Tibial nerve (tissue), 4 donors: ENCODE results near the gene GARRE1. TPM values are rescaled to one million over a fixed set of nuclear protein-coding genes. Genes with fewer than 3 reads are reported as not detected.

ENCODE experiments used
- DNase-seq, 2 donors: peaks; one replicate each; pipeline ENCODE4 v3.0.0-alpha.2; 2019; ENCODE audit warnings: low spot score in 2 of 2
- H3K27ac ChIP-seq, 4 donors: fragments of 200-600 bp; sonication (generic) in 3 of 4; one replicate each; pipeline ENCODE4 v1.5.1; 2017 to 2019; ENCODE audit warnings: mild to moderate bottlenecking in 1 of 4
- H3K27me3 ChIP-seq, 2 donors: fragments of 200-600 bp; sonication (generic) in 1 of 2; one replicate each; pipeline versions ENCODE4 v1.5.1 to v1.6.0; 2017 to 2019
- H3K36me3 ChIP-seq, 3 donors: fragments of 200-600 bp; sonication (generic); one replicate each; pipeline ENCODE4 v1.5.1; 2018 to 2019
- H3K4me1 ChIP-seq, 4 donors: fragments of 200-600 bp; sonication (generic) in 3 of 4; one replicate each; pipeline ENCODE4 v1.5.1; 2017 to 2019
- H3K4me3 ChIP-seq, 4 donors: fragments of 200-600 bp; sonication (generic) in 3 of 4; one replicate each; pipeline ENCODE4 v1.5.1; 2017 to 2019; ENCODE audit warnings: mild to moderate bottlenecking in 1 of 4, moderate library complexity in 1 of 4
- H3K9me3 ChIP-seq, 4 donors: fragments of 200-600 bp; sonication (generic) in 3 of 4; one replicate each; pipeline ENCODE4 v1.5.1; 2017 to 2019
- EP300 ChIP-seq, 2 donors: sonication (generic); formaldehyde crosslinking; IDR thresholded peaks; one replicate each; pipeline ENCODE4 v1.6.1; 2017; ENCODE audit warnings: antibody characterized with exemption in 2 of 2, mild to moderate bottlenecking in 1 of 2
- POLR2A ChIP-seq, 2 donors: fragments of 450-650 bp; IDR thresholded peaks; one replicate each; pipeline ENCODE4 v1.6.1; 2017; ENCODE audit warnings: antibody characterized with exemption in 2 of 2, mild to moderate bottlenecking in 2 of 2, moderate library complexity in 2 of 2
- WGBS, 2 donors: methylation state at CpG; one replicate each; pipeline ENCODE4 v1.1.5; 2018; 5-methylcytosine and 5-hydroxymethylcytosine counted together
- total RNA-seq, 4 donors: library from RNA; depleted of rRNA; stranded (reverse); fragments of >200 nt; gene quantifications; one replicate each; pipeline ENCODE4 v1.1.0, GENCODE V29; 2016
- TF ChIP-seq, protein P1 (sequence below), 5 experiments: fragments of 200-600 bp in 3 of 5; fragments of 450-650 bp in 2 of 5; sonication (generic) in 3 of 5; IDR thresholded peaks; one replicate each; pipeline ENCODE4 v1.5.1; 2016 to 2019; ENCODE audit warnings: antibody characterized with exemption in 5 of 5, mild to moderate bottlenecking in 3 of 5, moderate library complexity in 2 of 5

The GARRE1 gene
- total RNA-seq, 4 donors from 2014 or later: 21.6 to 35.4 (median 30.9) TPM

DNA sequence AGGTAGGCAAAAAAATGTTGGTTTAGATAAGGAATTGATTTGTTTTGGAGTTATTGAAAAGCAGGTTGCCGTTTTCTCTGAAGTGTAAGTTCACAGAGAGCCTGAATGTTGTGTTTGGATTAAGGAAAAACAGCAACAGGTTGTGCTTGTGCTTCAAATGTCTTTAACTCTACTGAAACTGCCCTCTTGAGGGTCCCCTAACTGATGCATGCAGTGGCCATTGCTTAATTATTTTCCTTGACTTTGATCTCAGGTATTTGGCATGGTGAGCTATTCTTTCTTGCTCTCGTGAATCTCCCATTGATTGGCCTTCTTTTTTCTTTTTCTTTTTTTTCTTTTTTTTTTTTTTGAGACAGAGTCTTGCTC lies 3.2 kb downstream of the GARRE1 start:
- Histone ChIP-seq H3K36me3 (no peaks in the 10 kb centered on the region), H3K27ac (peak overlapping the region in 1 of 4 donors; percentile 10), H3K4me1 (peaks cover 0 to 57% (median 16%) of the 10 kb centered on the region in 4 donors), H3K27me3 (no peaks in the 10 kb centered on the region), H3K9me3 (no peaks in the 10 kb centered on the region), H3K4me3 (no peak overlapping the region)
- no peak for TF ChIP-seq EP300 (IDR thresholded peaks at IDR 0.05)
- no peak for TF ChIP-seq POLR2A (IDR thresholded peaks at IDR 0.05)
- TF ChIP-seq, protein P1, sequence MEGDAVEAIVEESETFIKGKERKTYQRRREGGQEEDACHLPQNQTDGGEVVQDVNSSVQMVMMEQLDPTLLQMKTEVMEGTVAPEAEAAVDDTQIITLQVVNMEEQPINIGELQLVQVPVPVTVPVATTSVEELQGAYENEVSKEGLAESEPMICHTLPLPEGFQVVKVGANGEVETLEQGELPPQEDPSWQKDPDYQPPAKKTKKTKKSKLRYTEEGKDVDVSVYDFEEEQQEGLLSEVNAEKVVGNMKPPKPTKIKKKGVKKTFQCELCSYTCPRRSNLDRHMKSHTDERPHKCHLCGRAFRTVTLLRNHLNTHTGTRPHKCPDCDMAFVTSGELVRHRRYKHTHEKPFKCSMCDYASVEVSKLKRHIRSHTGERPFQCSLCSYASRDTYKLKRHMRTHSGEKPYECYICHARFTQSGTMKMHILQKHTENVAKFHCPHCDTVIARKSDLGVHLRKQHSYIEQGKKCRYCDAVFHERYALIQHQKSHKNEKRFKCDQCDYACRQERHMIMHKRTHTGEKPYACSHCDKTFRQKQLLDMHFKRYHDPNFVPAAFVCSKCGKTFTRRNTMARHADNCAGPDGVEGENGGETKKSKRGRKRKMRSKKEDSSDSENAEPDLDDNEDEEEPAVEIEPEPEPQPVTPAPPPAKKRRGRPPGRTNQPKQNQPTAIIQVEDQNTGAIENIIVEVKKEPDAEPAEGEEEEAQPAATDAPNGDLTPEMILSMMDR (IDR thresholded peaks at IDR 0.05): no peak
- DNase-seq: no peak
- WGBS, 2 donors: 67 to 69% methylated on average over 2 of the region's 2 CpGs

DNA sequence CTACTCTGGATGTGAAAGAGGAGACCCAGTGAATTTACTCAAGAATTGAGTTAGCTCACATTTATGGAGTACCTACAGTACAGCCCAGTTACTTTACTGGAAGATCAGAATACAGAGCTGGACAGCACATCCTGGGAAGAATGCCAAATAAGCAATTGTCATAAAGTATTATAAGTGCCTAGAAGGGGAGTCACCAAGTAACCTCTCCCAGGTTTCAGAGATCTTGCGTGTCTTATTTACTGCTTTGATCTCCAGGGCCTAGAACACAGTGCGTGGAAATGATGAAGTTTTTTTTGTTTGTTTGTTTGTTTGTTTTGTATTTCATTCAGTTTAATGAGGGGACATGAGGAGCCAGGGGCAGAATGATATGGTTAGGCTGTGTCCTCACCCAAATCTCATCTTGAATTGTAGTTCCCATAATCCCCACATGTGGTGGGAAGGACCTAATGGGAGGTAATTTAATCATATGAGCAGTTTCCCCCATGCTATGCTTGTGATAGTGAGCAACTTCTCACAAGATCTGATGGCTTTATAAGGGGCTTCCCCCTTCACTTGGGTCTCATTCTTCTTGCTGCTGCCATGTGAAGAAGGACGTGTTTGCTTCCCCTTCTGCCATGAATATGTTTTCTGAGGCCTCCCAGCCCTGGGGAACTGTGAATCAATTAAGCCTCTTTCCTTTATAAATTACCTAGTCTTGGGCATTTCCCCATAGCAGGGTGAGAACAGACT lies 5.2 kb downstream of the GARRE1 start:
- no peaks in the 10 kb centered on the region for H3K9me3 ChIP-seq
- DNase-seq: no peak
- no peaks in the 10 kb centered on the region for H3K36me3 ChIP-seq
- no peak overlapping the region for H3K4me3 ChIP-seq
- H3K27ac ChIP-seq: no peak overlapping the region
- H3K4me1 ChIP-seq: peaks cover 0 to 49% (median 16%) of the 10 kb centered on the region in 4 donors
- H3K27me3 ChIP-seq: no peaks in the 10 kb centered on the region
- TF ChIP-seq POLR2A (IDR thresholded peaks at IDR 0.05): no peak
- TF ChIP-seq, protein P1 (IDR thresholded peaks at IDR 0.05): no peak
- TF ChIP-seq EP300 (IDR thresholded peaks at IDR 0.05): no peak
- 69 to 77% methylated on average over 3 of the region's 3 CpGs for WGBS, 2 donors

DNA sequence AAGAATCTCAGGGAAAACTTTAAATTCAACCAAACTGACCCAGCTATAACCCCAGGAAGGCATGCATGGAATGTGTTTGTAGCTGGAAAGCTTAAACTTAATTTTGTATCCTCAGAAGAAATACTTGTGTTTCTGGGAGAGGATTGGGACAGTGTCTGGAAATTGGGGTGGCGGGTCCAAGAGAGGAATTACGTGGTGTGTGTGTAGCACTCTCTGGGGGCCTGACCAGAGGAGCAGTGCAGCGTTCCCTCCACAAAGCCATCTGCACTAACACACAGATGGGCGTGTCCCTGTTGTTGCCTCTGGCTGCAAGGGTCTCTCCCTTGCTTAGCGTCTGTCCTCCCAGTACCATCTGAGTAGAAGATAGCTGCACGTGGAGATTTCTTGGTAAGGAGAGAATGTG lies 6.4 kb downstream of the GARRE1 start:
- no peak for TF ChIP-seq POLR2A (IDR thresholded peaks at IDR 0.05)
- peaks cover 0 to 49% (median 15%) of the 10 kb centered on the region in 4 donors for H3K4me1 ChIP-seq
- peaks cover 0 to 3% (median 0%) of the 10 kb centered on the region in 3 donors for H3K36me3 ChIP-seq
- H3K4me3 ChIP-seq: no peak overlapping the region
- no peaks in the 10 kb centered on the region for H3K9me3 ChIP-seq
- no peaks in the 10 kb centered on the region for H3K27me3 ChIP-seq
- H3K27ac ChIP-seq: no peak overlapping the region
- DNase-seq: no peak
- WGBS, 2 donors: 13 to 23% methylated on average over 6 of the region's 6 CpGs

GRCh38 chr19:34261334-34262109 lies 7.2 kb downstream of the GARRE1 start:
- Histone ChIP-seq H3K36me3 (peaks cover 0 to 7% (median 0%) of the 10 kb centered on the region in 3 donors), H3K27me3 (no peaks in the 10 kb centered on the region), H3K27ac (no peak overlapping the region), H3K4me1 (peaks cover 0 to 44% (median 12%) of the 10 kb centered on the region in 4 donors), H3K4me3 (no peak overlapping the region), H3K9me3 (no peaks in the 10 kb centered on the region)
- 78 to 80% methylated on average over 6 of the region's 6 CpGs for WGBS, 2 donors
- TF ChIP-seq EP300 (IDR thresholded peaks at IDR 0.05) (no peak), POLR2A (IDR thresholded peaks at IDR 0.05) (no peak)
- TF ChIP-seq, protein P1 (IDR thresholded peaks at IDR 0.05): no peak
- no peak for DNase-seq

DNA sequence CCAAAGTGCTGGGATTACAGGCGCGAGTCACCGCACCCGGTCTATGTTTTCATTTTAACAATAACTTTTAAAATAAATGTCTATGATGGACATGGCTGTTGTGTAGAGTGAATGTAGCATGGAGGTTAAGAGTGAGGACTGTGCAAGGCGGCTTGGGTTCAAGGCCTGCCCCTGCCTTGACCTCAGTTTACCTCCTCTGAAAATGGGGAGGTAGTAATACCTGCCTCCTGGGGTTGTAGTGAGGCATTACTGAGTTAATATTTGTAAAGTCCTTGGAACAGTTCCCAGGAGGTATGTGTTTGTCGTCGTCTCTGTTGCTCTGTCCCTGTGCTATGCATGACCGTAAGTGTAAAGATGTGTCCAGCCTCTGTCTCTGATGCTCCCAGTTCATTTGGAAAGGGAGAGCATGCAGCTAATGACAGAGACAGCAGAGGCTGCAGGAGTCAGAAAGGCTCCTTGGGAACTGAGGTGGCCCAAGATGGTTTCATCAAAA lies 9.4 kb downstream of the GARRE1 start:
- peaks cover 0 to 7% (median 0%) of the 10 kb centered on the region in 3 donors for H3K36me3 ChIP-seq
- TF ChIP-seq EP300 (IDR thresholded peaks at IDR 0.05) (no peak), POLR2A (IDR thresholded peaks at IDR 0.05) (no peak)
- TF ChIP-seq, protein P1 (IDR thresholded peaks at IDR 0.05): no peak
- H3K9me3 ChIP-seq: no peaks in the 10 kb centered on the region
- no peaks in the 10 kb centered on the region for H3K27me3 ChIP-seq
- H3K27ac ChIP-seq: no peak overlapping the region
- DNase-seq: no peak
- WGBS, 2 donors: 87 to 88% methylated on average over 8 of the region's 8 CpGs
- no peak overlapping the region for H3K4me3 ChIP-seq
- H3K4me1 ChIP-seq: peaks cover 0 to 40% (median 12%) of the 10 kb centered on the region in 4 donors
